KOPT-K1 (cell line): ENCODE measurements around the gene PDK1.
"Not testable (repeated sequence)": the region's sequence is repeated elsewhere in the genome, so short reads cannot be mapped to it uniquely, and the experiment has no call there.

ENCODE experiments used
- H3K27ac ChIP-seq: fragments of 200-600 bp; sonication (generic); 2 replicates; pipeline ENCODE4 v1.5.1; 2016; ENCODE audit warnings: antibody characterized with exemption, mild to moderate bottlenecking, low read depth, low read length; ENCODE audit not compliant: poor library complexity, severe bottlenecking
- H3K36me3 ChIP-seq: fragments of 200-600 bp; sonication (generic); 2 replicates; pipeline ENCODE4 v1.5.1; 2017; ENCODE audit warnings: antibody characterized with exemption, mild to moderate bottlenecking, low read length, moderate library complexity; ENCODE audit not compliant: insufficient read depth
- H3K9me3 ChIP-seq: fragments of 200-600 bp; sonication (generic); 2 replicates; pipeline ENCODE4 v1.5.1; 2017; ENCODE audit warnings: antibody characterized with exemption, low read length, mild to moderate bottlenecking; ENCODE audit not compliant: insufficient read depth, poor library complexity, severe bottlenecking

Gene PDK1

GRCh38 chr2:172539767-172540166, 16.1 kb upstream of the PDK1 start:
- H3K36me3 ChIP-seq, result no peaks in the 10 kb centered on the region; the same call in 1 of the 2 replicates
- no peak overlapping the region for H3K27ac ChIP-seq
- peaks cover 68% of the 10 kb centered on the region for H3K9me3 ChIP-seq

DNA sequence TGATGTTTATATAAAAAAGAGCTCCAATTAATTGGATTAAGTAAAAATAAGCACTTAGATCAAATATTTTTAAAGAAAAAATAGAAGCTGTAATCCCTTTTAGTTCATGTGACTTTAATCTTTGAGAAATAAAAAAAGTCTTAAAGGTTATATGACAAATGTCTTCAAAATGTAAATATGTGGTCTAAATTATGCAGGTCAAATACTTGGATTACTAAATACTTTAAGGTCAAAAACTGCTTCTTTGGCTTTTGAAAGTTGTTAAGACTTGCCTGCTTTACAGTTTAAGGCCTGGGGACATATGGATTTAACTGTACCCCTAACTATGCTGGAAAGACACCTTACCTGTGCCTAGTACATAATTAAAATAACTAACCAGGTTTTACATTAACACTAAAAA, 15.5 kb upstream of the PDK1 start:
- peaks cover 68% of the 10 kb centered on the region for H3K9me3 ChIP-seq
- H3K27ac ChIP-seq, result no peak overlapping the region
- H3K36me3 ChIP-seq, result no peaks in the 10 kb centered on the region; the same call in 1 of the 2 replicates

GRCh38 chr2:172545408-172546075, 10.3 kb upstream of the PDK1 start:
- Histone ChIP-seq H3K27ac (no peak overlapping the region), H3K9me3 (peaks cover 75% of the 10 kb centered on the region), H3K36me3 (peaks cover 6% of the 10 kb centered on the region; the same call in 1 of the 2 replicates)

GRCh38 chr2:172549131-172549530, 6.8 kb upstream of the PDK1 start:
- Histone ChIP-seq H3K9me3 (peaks cover 61% of the 10 kb centered on the region), H3K36me3 (peaks cover 27% of the 10 kb centered on the region), H3K27ac (no peak overlapping the region)

GRCh38 chr2:172549802-172550201, 6.1 kb upstream of the PDK1 start:
- not testable (repeated sequence) for H3K27ac ChIP-seq
- peaks cover 27% of the 10 kb centered on the region for H3K36me3 ChIP-seq
- peaks cover 55% of the 10 kb centered on the region for H3K9me3 ChIP-seq

- no peak overlapping the region for H3K27ac ChIP-seq
- peaks cover 48% of the 10 kb centered on the region for H3K9me3 ChIP-seq
- peaks cover 27% of the 10 kb centered on the region for H3K36me3 ChIP-seq
Observed at GRCh38 chr2:172550419-172550818, 5.5 kb upstream of the PDK1 start.

DNA sequence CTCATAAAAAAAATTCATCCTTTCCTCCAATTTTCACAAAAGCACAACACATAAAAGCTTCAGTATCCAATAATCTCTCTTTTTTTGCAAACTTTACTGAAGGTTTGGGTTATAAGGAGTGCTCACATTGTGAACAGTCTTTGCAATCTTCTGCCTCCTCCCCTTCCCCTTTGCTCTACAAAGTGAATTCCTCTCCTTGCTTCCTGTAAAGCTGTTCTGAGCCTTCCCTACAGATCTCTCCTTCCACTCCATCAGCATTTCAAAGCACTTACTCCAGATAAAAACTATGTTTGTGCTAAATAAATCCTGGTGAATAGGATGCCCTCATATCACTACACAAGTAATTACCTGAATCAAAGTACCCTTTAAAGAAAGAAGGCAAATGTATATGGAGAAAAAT, 4.6 kb upstream of the PDK1 start:
- no peak overlapping the region for H3K27ac ChIP-seq
- H3K9me3 ChIP-seq, result peaks cover 40% of the 10 kb centered on the region
- H3K36me3 ChIP-seq, result peaks cover 27% of the 10 kb centered on the region

DNA sequence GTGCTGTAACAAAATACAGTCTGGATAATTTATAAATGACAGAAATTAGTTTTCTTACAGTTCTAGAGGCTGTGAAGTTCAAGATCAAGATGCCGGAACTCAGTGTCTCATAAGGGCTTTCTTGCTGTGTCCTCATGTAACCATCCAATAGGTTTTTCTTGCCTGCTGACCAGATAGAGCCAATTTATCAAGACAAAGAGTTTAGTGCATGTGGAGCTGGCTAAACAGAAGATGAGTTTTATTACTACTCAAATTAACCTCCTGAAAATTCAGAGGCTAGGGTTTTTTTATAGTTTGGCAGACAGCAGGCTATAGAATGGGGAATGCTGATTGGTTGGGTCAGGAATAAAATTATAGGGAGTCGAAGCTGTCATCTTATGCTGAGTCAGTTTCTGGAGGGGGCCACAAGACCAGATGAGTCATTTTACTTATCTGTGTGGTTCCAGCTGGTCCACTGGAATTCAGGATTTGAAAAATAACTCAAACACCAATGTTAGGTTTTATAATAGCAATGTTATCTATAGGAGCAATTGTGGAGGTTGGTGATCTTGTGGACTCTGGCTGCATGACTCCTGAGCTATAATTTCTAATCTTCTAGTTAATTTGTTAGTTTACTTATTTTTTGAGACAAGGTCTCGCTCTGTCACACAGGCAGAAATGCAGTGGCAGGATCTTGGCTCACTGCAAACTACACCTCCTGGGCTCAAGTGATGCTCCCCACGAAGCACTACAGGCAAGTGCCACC, 3.2 kb upstream of the PDK1 start:
- Histone ChIP-seq H3K27ac (no peak overlapping the region), H3K9me3 (peaks cover 25% of the 10 kb centered on the region), H3K36me3 (peaks cover 26% of the 10 kb centered on the region)

GRCh38 chr2:172554352-172555271, 1.3 kb upstream of the PDK1 start:
- Histone ChIP-seq H3K27ac (peak overlapping the region; percentile 78), H3K36me3 (peaks cover 37% of the 10 kb centered on the region), H3K9me3 (peaks cover 7% of the 10 kb centered on the region)

GRCh38 chr2:172555272-172555521, 693 bp upstream of the PDK1 start:
- peak overlapping the region; percentile 78 for H3K27ac ChIP-seq
- H3K9me3 ChIP-seq, result peaks cover 5% of the 10 kb centered on the region
- H3K36me3 ChIP-seq, result peaks cover 43% of the 10 kb centered on the region

GRCh38 chr2:172556284-172557033, 569 bp downstream of the PDK1 start:
- Histone ChIP-seq H3K9me3 (peaks cover 5% of the 10 kb centered on the region), H3K27ac (peak overlapping the region; percentile 78)

DNA sequence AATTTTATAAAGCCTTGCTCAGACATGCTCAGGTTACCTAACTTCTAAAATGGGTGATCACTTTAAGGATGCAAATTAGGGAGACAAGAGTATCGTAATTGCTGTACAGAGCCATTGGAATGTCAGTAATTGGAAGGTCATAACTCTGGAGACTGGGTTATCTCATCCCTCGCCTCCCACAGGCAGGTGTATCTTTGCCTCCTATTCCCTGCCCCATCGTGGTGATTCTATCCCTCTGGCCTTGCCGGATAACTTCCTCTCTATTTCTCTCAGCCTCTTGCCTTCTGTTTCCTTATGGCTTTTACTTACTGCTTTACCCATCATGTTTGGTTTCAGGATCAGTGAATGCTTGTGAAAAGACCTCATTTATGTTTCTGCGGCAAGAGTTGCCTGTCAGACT, 2.5 kb downstream of the PDK1 start:
- no peak overlapping the region for H3K27ac ChIP-seq
- peaks cover 57% of the 10 kb centered on the region for H3K36me3 ChIP-seq

More at GRCh38 chr2:172556284-172557033, 569 bp downstream of the PDK1 start:
- H3K36me3 ChIP-seq, result peaks cover 53% of the 10 kb centered on the region

DNA sequence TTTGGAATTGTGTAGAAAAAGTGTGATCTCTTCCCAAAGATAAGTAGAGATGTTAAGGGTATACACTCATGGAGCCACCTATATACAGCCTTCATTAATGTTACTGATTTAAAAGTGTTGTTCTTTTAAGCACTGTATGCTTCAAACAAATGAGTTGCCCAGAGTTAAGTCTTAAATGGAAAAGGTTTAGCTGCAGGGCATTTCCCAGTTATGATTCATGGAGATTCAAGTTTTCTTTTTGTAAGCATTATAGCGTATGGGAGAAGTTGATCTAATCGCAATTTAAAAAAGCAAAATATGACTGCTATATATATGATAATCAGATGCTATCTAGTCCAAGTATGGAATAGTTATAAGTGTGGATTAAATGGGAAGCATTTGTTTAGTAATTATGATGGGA, 4.8 kb downstream of the PDK1 start:
- Histone ChIP-seq H3K36me3 (peaks cover 76% of the 10 kb centered on the region), H3K9me3 (no peaks in the 10 kb centered on the region), H3K27ac (no peak overlapping the region)

More for the DNA sequence above, 2.5 kb downstream of the PDK1 start:
- no peaks in the 10 kb centered on the region for H3K9me3 ChIP-seq

- H3K9me3 ChIP-seq, result no peaks in the 10 kb centered on the region
- peaks cover 82% of the 10 kb centered on the region for H3K36me3 ChIP-seq
- no peak overlapping the region for H3K27ac ChIP-seq
Observed at GRCh38 chr2:172561270-172561669, 5.4 kb downstream of the PDK1 start.
